HCT116 (cell line): Measurements from ENCODE around the gene ANKRD44.

Experiments used
- CBX3 ChIP-seq: IDR thresholded peaks from 2 replicates; pipeline ENCODE4 v1.6.1; 2012; ENCODE audit warnings: low read depth
- CTCF ChIP-seq, 3 experiments: fragments of 200-600 bp in 1 of 3; sonication (generic) in 1 of 3; IDR thresholded peaks in 2 of 3; conservative IDR thresholded peaks in 1 of 3; 2 replicates each; pipeline ENCODE4 v1.5.1; 2012 to 2017; ENCODE audit warnings: low read depth in 2 of 3, low read length in 2 of 3, antibody characterized with exemption in 1 of 3, borderline replicate concordance in 1 of 3, control low read depth in 1 of 3, mild to moderate bottlenecking in 1 of 3, mixed read lengths in 1 of 3, mixed run types in 1 of 3, moderate library complexity in 1 of 3; ENCODE audit not compliant: insufficient read depth in 1 of 3
- EZH2 ChIP-seq: fragments of 200-600 bp; sonication (generic); IDR thresholded peaks from 2 replicates; pipeline ENCODE4 v1.6.1; 2017; ENCODE audit warnings: antibody characterized with exemption, mixed run types
- POLR2A ChIP-seq: IDR thresholded peaks from 2 replicates; pipeline ENCODE4 v1.7.0; 2011; ENCODE audit warnings: borderline replicate concordance; ENCODE audit not compliant: insufficient read depth, insufficient read length; ENCODE audit errors: extremely low read depth
- RAD21 ChIP-seq: IDR thresholded peaks from 2 replicates; pipeline ENCODE4 v1.6.1; 2012; ENCODE audit warnings: low read depth, mild to moderate bottlenecking

- TF ChIP-seq CTCF (IDR thresholded peaks at IDR 0.05 in 2 of 3, conservative IDR thresholded peaks at IDR 0.05 in 1 of 3; ENCODE audit: borderline replicate concordance in 1 of 3, insufficient read depth in 1 of 3, low read depth in 2 of 3, low read length in 2 of 3) (no peak), RAD21 (no peak), POLR2A (no peak), CBX3 (no peak), EZH2 (no peak)
These were observed 146.9 kb downstream of the ANKRD44 start for GRCh38 chr2:197163712-197164140.
